ENCODE results near the gene LIPC. TPM values are rescaled to one million over a fixed set of nuclear protein-coding genes. Genes with fewer than 3 reads are reported as not detected.

LIPC gene
- total RNA-seq, 1 experiment from 2014 or later = not detected

DNA sequence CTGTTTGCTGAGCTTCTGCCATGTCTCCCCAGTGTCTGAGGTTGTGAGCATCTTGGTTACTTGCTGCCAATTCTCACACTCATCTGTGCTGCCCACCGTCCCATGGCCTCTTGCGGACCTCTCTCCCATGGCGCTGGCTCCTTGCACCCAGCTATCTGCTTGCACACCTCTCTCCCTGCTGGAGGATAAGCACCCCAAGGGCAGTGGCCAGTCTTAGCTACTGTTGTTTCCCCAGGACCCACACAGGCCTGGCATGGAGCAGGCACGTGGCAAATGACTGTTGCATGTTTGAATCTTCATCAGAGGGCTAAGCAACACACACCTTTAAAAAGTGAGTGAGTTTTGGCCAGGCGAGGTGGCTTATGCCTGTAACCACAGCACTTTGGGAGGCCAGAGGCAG is 14.7 kb downstream of the LIPC start (continued):
- no peak for TF ChIP-seq REST (IDR thresholded peaks at IDR 0.05; ENCODE audit: low read depth)

GRCh38 chr15:58447271-58448010 is 15.7 kb downstream of the LIPC start:
- H3K4me3 ChIP-seq (replicated peaks in 1 of 2; ENCODE audit: low read depth in 1 of 2, low read length in 2 of 2) = no peak overlapping the region
- no peaks in the 10 kb centered on the region for H3K9me3 ChIP-seq (ENCODE audit: control insufficient read depth in 1 of 2, insufficient read depth in 1 of 2, low read depth in 1 of 2, low read length in 2 of 2)
- RAD21 ChIA-PET (ENCODE audit: low non-redundant PET in 1 of 2, low total read pairs in 2 of 2, uncharacterized antibody in 2 of 2, unreplicated experiment in 2 of 2) = no interaction called here
- H3K27ac ChIP-seq (ENCODE audit: low read depth, low read length) = no peak overlapping the region
- H3K9ac ChIP-seq (ENCODE audit: low read length) = no peak overlapping the region
- POLR2A ChIA-PET = no interaction called here
- H4K20me1 ChIP-seq (ENCODE audit: insufficient read depth) = no peaks in the 10 kb centered on the region
- no TSS peak for BruUV-seq (replicated peaks)
- intact Hi-C loops (cut with micrococcal nuclease) = no loop called here
- H3K27me3 ChIP-seq (ENCODE audit: insufficient read depth, low read length) = no peaks in the 10 kb centered on the region
- no peak for ATAC-seq
- CTCF ChIA-PET = no interaction called here
- peaks cover 4 to 7% of the 10 kb centered on the region in 2 experiments for H3K4me1 ChIP-seq (ENCODE audit: control insufficient read depth in 1 of 2, insufficient read depth in 2 of 2, low read length in 2 of 2)
- H3K79me2 ChIP-seq (ENCODE audit: insufficient read depth, low read length) = no peaks in the 10 kb centered on the region
- H3K4me2 ChIP-seq (ENCODE audit: low read length) = no peak overlapping the region
- TF ChIP-seq JUND (IDR thresholded peaks at IDR 0.05) (no peak), TCF7L2 (IDR thresholded peaks at IDR 0.05; ENCODE audit: borderline replicate concordance, extremely low read depth, insufficient read depth, insufficient read length) (no peak), FOSL1 (IDR thresholded peaks at IDR 0.05; ENCODE audit: low read depth) (no peak), RAD21 (IDR thresholded peaks at IDR 0.05; ENCODE audit: low read depth) (no peak), EGR1 (IDR thresholded peaks at IDR 0.05; ENCODE audit: low read depth) (no peak), CBX3 (IDR thresholded peaks at IDR 0.05; ENCODE audit: low read depth) (no peak), POLR2A (IDR thresholded peaks at IDR 0.05; ENCODE audit: borderline replicate concordance, extremely low read depth, insufficient read depth, insufficient read length) (no peak)
- TF ChIP-seq, protein P1, sequence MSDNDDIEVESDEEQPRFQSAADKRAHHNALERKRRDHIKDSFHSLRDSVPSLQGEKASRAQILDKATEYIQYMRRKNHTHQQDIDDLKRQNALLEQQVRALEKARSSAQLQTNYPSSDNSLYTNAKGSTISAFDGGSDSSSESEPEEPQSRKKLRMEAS (IDR thresholded peaks at IDR 0.05) = no peak
- DNase-seq (ENCODE audit: low read depth, low spot score) = no peak
- no peaks in the 10 kb centered on the region for H3K36me3 ChIP-seq (ENCODE audit: control insufficient read depth in 1 of 2, insufficient read depth in 2 of 2, low read length in 2 of 2)
- H2AFZ ChIP-seq (ENCODE audit: low read depth, low read length, poor library complexity, severe bottlenecking) = no peak overlapping the region
- H3K9me2 ChIP-seq (ENCODE audit: insufficient read depth) = no peaks in the 10 kb centered on the region
